BLaER1 treated with 17β-estradiol and CSF1 and Interleukin-3, amounts not matched to agents 10 nM and 100 nM (cell line): ENCODE measurements around the gene BCKDK.

Experiments
- H3K27ac ChIP-seq, 11 experiments: shearing (Covaris generic); formaldehyde crosslinking; 2 replicates each; pipeline ENCODE4 v1.8.1; 2022
- H3K27me3 ChIP-seq, 11 experiments: shearing (Covaris generic); formaldehyde crosslinking; 2 replicates each; pipeline ENCODE4 v1.8.1; 2022
- H3K36me3 ChIP-seq, 11 experiments: shearing (Covaris generic); formaldehyde crosslinking; 2 replicates each; pipeline ENCODE4 v1.8.1; 2022
- H3K4me1 ChIP-seq, 10 experiments: shearing (Covaris generic); formaldehyde crosslinking; 2 replicates each; pipeline ENCODE4 v1.8.1; 2022
- H3K4me2 ChIP-seq, 11 experiments: shearing (Covaris generic); formaldehyde crosslinking; 2 replicates each; pipeline ENCODE4 v1.8.1; 2022
- H3K4me3 ChIP-seq, 10 experiments: shearing (Covaris generic); formaldehyde crosslinking; 2 replicates each; pipeline ENCODE4 v1.8.1; 2022
- H3K9ac ChIP-seq, 11 experiments: shearing (Covaris generic); formaldehyde crosslinking; 2 replicates each; pipeline ENCODE4 v1.8.1; 2022
- H3K9me3 ChIP-seq, 11 experiments: shearing (Covaris generic); formaldehyde crosslinking; replicated peaks in 1 of 11; 2 replicates each; pipeline ENCODE4 v1.8.1; 2022
- H4K20me1 ChIP-seq, 11 experiments: shearing (Covaris generic); formaldehyde crosslinking; 2 replicates each; pipeline ENCODE4 v1.8.1; 2022
- Cebpa-rat ChIP-seq, 11 experiments: shearing (Covaris generic); IDR thresholded peaks; 2 replicates each; pipeline ENCODE4 v1.8.1; 2022

BCKDK gene

GRCh38 chr16:31109622-31110021, 1.4 kb downstream of the BCKDK start:
- Histone ChIP-seq H3K9ac (peak overlapping the region; percentile 13 to 98 (median 95); a peak in 17 of 22 replicates), H3K4me1 (peaks cover 49 to 78% (median 64%) of the 10 kb centered on the region in 10 experiments), H3K4me2 (peak overlapping the region; percentile 87 to 99 (median 96); a peak in 21 of 22 replicates), H4K20me1 (no peaks in the 10 kb centered on the region; a peak in 1 of 22 replicates), H3K36me3 (peaks cover 35 to 41% (median 38%) of the 10 kb centered on the region in 11 experiments), H3K9me3 (no peaks in the 10 kb centered on the region), H3K4me3 (peak overlapping the region in 9 of 10 experiments; percentile 84 to 100 (median 98); a peak in 15 of 20 replicates), H3K27me3 (no peaks in the 10 kb centered on the region), H3K27ac (peak overlapping the region in 4 of 11 experiments; percentile 86 to 96 (median 90); a peak in 4 of 22 replicates)
- TF ChIP-seq Cebpa-rat (IDR thresholded peaks at IDR 0.05): no peak

DNA sequence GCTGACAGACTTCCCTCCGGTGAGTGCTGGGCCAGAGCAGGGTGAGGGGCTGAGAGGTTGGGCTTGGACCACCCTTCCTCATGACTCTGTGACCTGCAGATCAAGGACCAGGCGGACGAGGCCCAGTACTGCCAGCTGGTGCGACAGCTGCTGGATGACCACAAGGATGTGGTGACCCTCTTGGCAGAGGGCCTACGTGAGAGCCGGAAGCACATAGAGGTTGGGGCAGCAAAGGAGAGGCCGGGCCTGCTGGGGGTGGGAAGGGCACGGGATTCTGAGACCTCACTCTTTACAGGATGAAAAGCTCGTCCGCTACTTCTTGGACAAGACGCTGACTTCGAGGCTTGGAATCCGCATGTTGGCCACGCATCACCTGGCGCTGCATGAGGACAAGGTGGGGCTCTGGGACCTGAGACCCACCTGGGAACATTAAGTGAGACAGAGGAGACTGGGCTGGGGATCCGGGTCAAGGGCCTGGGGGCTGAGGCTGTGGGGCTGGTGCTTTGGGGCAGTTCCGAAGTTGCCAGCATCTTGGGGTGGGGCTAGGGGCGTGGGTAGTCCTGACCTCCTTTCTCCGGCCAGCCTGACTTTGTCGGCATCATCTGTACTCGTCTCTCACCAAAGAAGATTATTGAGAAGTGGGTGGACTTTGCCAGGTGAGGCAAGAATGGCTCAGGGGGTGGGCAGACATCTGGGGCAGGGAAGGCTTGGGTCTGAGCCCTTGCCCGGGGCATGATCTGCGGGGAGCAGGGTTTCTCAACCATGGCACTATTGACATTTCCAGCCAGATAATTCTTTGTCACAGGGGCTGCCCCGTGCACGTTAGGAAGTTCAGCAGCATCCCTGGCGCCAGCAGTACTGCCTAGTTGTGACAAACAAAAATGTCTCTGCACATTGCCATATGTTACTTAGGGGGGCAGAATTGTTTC, 2.2 kb downstream of the BCKDK start:
- H3K4me1 ChIP-seq: peaks cover 51 to 86% (median 68%) of the 10 kb centered on the region in 10 experiments

GRCh38 chr16:31111881-31112466, 3.8 kb downstream of the BCKDK start:
- Histone ChIP-seq H4K20me1 (no peaks in the 10 kb centered on the region; a peak in 1 of 22 replicates), H3K4me3 (no peak overlapping the region; a peak in 1 of 20 replicates), H3K4me2 (peak overlapping the region in 7 of 11 experiments; percentile 75 to 96 (median 91); a peak in 12 of 22 replicates), H3K9ac (peak overlapping the region in 7 of 11 experiments; percentile 13 to 77 (median 68); a peak in 9 of 22 replicates), H3K4me1 (peaks cover 57 to 93% (median 75%) of the 10 kb centered on the region in 10 experiments), H3K36me3 (peaks cover 35 to 41% (median 38%) of the 10 kb centered on the region in 11 experiments), H3K27ac (peak overlapping the region in 9 of 11 experiments; percentile 74 to 92 (median 87); a peak in 17 of 22 replicates), H3K9me3 (no peaks in the 10 kb centered on the region), H3K27me3 (no peaks in the 10 kb centered on the region)
- no peak for TF ChIP-seq Cebpa-rat (IDR thresholded peaks at IDR 0.05)

More for the DNA sequence above, 2.2 kb downstream of the BCKDK start:
- Histone ChIP-seq H3K9me3 (no peaks in the 10 kb centered on the region), H3K27ac (peak overlapping the region in 1 of 11 experiments; percentile 96; a peak in 2 of 22 replicates), H3K4me3 (peak overlapping the region in 4 of 10 experiments; percentile 7 to 100 (median 100); a peak in 4 of 20 replicates), H4K20me1 (no peaks in the 10 kb centered on the region; a peak in 1 of 22 replicates), H3K36me3 (peaks cover 35 to 41% (median 38%) of the 10 kb centered on the region in 11 experiments), H3K4me2 (peak overlapping the region in 6 of 11 experiments; percentile 87 to 98 (median 94); a peak in 11 of 22 replicates), H3K27me3 (no peaks in the 10 kb centered on the region), H3K9ac (peak overlapping the region in 8 of 11 experiments; percentile 13 to 97 (median 95); a peak in 8 of 22 replicates)
- TF ChIP-seq Cebpa-rat (IDR thresholded peaks at IDR 0.05): no peak

- peaks cover 51 to 88% (median 68%) of the 10 kb centered on the region in 10 experiments for H3K4me1 ChIP-seq
- peak overlapping the region; percentile 64 to 96 (median 84) for H3K4me2 ChIP-seq
- H3K9me3 ChIP-seq: no peaks in the 10 kb centered on the region
- peak overlapping the region; percentile 46 to 92 (median 86); a peak in 20 of 22 replicates for H3K27ac ChIP-seq
- no peaks in the 10 kb centered on the region; a peak in 1 of 22 replicates for H4K20me1 ChIP-seq
- peaks cover 35 to 41% (median 38%) of the 10 kb centered on the region in 11 experiments for H3K36me3 ChIP-seq
- H3K27me3 ChIP-seq: no peaks in the 10 kb centered on the region
- H3K9ac ChIP-seq: peak overlapping the region; percentile 37 to 80 (median 71); a peak in 20 of 22 replicates
- H3K4me3 ChIP-seq: peak overlapping the region in 2 of 10 experiments; percentile 1 to 54; a peak in 2 of 20 replicates
- TF ChIP-seq Cebpa-rat (IDR thresholded peaks at IDR 0.05): no peak
These were observed 4.5 kb downstream of the BCKDK start for GRCh38 chr16:31112711-31113110.

GRCh38 chr16:31113121-31114120, 5.2 kb downstream of the BCKDK start:
- Histone ChIP-seq H3K9me3 (no peaks in the 10 kb centered on the region), H3K4me3 (peak overlapping the region in 7 of 10 experiments; percentile 11 to 54 (median 31); a peak in 8 of 20 replicates), H3K9ac (peak overlapping the region; percentile 43 to 80 (median 71)), H3K27me3 (no peaks in the 10 kb centered on the region), H3K4me2 (peak overlapping the region; percentile 64 to 96 (median 84)), H4K20me1 (peaks cover 0 to 6% (median 0%) of the 10 kb centered on the region in 11 experiments; a peak in 8 of 22 replicates), H3K27ac (peak overlapping the region; percentile 46 to 92 (median 86)), H3K4me1 (peaks cover 51 to 88% (median 68%) of the 10 kb centered on the region in 10 experiments), H3K36me3 (peaks cover 35 to 41% (median 38%) of the 10 kb centered on the region in 11 experiments)
- no peak for TF ChIP-seq Cebpa-rat (IDR thresholded peaks at IDR 0.05)

DNA sequence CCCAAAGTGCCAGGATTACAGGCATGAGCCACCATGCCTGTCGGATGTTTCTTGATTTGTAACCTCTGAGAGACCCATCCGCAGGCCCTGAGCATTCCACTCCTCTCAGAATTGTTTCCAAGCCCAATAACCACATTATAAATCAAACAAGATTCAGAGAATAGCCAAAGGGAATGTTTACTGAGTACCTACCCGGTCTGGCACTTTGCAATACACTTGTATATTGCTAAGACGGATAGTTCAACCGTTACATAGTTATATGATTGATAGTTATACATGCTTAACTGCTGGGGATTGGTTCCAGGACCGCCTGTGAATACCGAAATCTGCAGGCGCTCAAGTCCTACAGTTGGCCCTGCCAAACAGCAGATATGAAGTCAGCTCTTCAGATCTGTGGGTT, 6.3 kb downstream of the BCKDK start:
- Histone ChIP-seq H3K9ac (peak overlapping the region in 2 of 11 experiments; percentile 68 to 74; a peak in 1 of 22 replicates), H3K4me3 (no peak overlapping the region), H4K20me1 (peaks cover 0 to 16% (median 0%) of the 10 kb centered on the region in 11 experiments; a peak in 8 of 22 replicates), H3K36me3 (peaks cover 38 to 47% (median 44%) of the 10 kb centered on the region in 11 experiments), H3K27me3 (no peaks in the 10 kb centered on the region), H3K4me1 (peaks cover 50 to 91% (median 69%) of the 10 kb centered on the region in 10 experiments), H3K9me3 (no peaks in the 10 kb centered on the region), H3K4me2 (peak overlapping the region in 10 of 11 experiments; percentile 18 to 92 (median 80); a peak in 16 of 22 replicates), H3K27ac (peak overlapping the region in 8 of 11 experiments; percentile 84 to 92 (median 88); a peak in 14 of 22 replicates)
- TF ChIP-seq Cebpa-rat (IDR thresholded peaks at IDR 0.05): no peak

GRCh38 chr16:31117384-31118222, 9.4 kb downstream of the BCKDK start, which contains the start of gene KAT8:
Gene KAT8 (plus strand): TSS chr16:31117664. CDS start chr16:31117682, 18 bp downstream.
- Histone ChIP-seq H3K27me3 (no peaks in the 10 kb centered on the region), H3K9ac (peak within 1 kb of the TSS; percentile 81 to 93 (median 86)), H3K4me2 (peak within 1 kb of the TSS; percentile 91 to 99 (median 94)), H3K4me3 (peak within 1 kb of the TSS; percentile 62 to 85 (median 72)), H4K20me1 (peaks cover 0 to 29% (median 0%) of the 10 kb centered on the region in 11 experiments; a peak in 8 of 22 replicates), H3K4me1 (peaks cover 44 to 66% (median 51%) of the 10 kb centered on the region in 10 experiments), H3K36me3 (peaks cover 38 to 47% (median 44%) of the 10 kb centered on the region in 11 experiments), H3K9me3 (no peaks in the 10 kb centered on the region), H3K27ac (peak within 1 kb of the TSS; percentile 78 to 96 (median 88))
- TF ChIP-seq Cebpa-rat (IDR thresholded peaks at IDR 0.05): no peak
